Measurements from ENCODE around the gene THOC5. TPM values are rescaled to one million over a fixed set of nuclear protein-coding genes. Genes with fewer than 3 reads are reported as not detected.

The THOC5 gene
- total RNA-seq, 1 experiment from 2014 or later: 74.4 TPM

- intact Hi-C loops (cut with micrococcal nuclease; ENCODE audit: unreplicated experiment): no loop called here
- no peak for TF ChIP-seq TCF7L2 (IDR thresholded peaks at IDR 0.05; ENCODE audit: low read depth, low read length)
- TF ChIP-seq SIN3A (IDR thresholded peaks at IDR 0.05; ENCODE audit: borderline replicate concordance, insufficient read depth, low read depth, low read length): no peak
- no peak for TF ChIP-seq REST (IDR thresholded peaks at IDR 0.05; ENCODE audit: insufficient read depth in 1 of 2, low read depth in 2 of 2, low read length in 1 of 2)
- no peak for TF ChIP-seq POLR2AphosphoS5 (IDR thresholded peaks at IDR 0.05; ENCODE audit: low read depth, low read length)
- no peak for TF ChIP-seq CTCF (IDR thresholded peaks at IDR 0.05)
- no peak overlapping the region for H3K4me3 ChIP-seq (ENCODE audit: low read depth in 2 of 2, low read length in 2 of 2)
- DNase-seq (ENCODE audit: low read depth, low spot score) (no peak), ATAC-seq (no peak)
- CTCF ChIA-PET: no interaction called here
- no TSS peak for BruUV-seq (replicated peaks)
- in situ Hi-C loops (cut with HindIII; ENCODE audit: low pct_unique_long_range_greater_than_20kb, low sequenced_read_pairs): no loop called here
- H3K27ac ChIP-seq (ENCODE audit: low read length): no peak overlapping the region
- no peaks in the 10 kb centered on the region for H3K4me1 ChIP-seq (ENCODE audit: control insufficient read depth, insufficient read depth, low read length)
- H3K9me3 ChIP-seq (ENCODE audit: control insufficient read depth, insufficient read depth, low read depth, low read length): no peaks in the 10 kb centered on the region
- H3K36me3 ChIP-seq (ENCODE audit: control insufficient read depth, insufficient read depth, low read length): peaks cover 14% of the 10 kb centered on the region; the same call in 1 of the 2 replicates
- POLR2A ChIA-PET: no interaction called here
- H3K27me3 ChIP-seq (ENCODE audit: control insufficient read depth, insufficient read depth, low read length): no peaks in the 10 kb centered on the region
These were observed 41.5 kb downstream of the THOC5 start for GRCh38 chr22:29512031-29512430.

GRCh38 chr22:29511126-29511862 lies 42.3 kb downstream of the THOC5 start:
- Histone ChIP-seq H3K9me3 (ENCODE audit: control insufficient read depth, insufficient read depth, low read depth, low read length) (no peaks in the 10 kb centered on the region), H3K4me3 (ENCODE audit: low read depth in 2 of 2, low read length in 2 of 2) (no peak overlapping the region), H3K27ac (ENCODE audit: low read length) (no peak overlapping the region), H3K36me3 (ENCODE audit: control insufficient read depth, insufficient read depth, low read length) (peaks cover 14% of the 10 kb centered on the region), H3K27me3 (ENCODE audit: control insufficient read depth, insufficient read depth, low read length) (no peaks in the 10 kb centered on the region), H3K4me1 (ENCODE audit: control insufficient read depth, insufficient read depth, low read length) (no peaks in the 10 kb centered on the region)
- CTCF ChIA-PET: no interaction called here
- ATAC-seq (no peak), DNase-seq (ENCODE audit: low read depth, low spot score) (no peak)
- intact Hi-C loops (cut with micrococcal nuclease; ENCODE audit: unreplicated experiment): no loop called here
- TF ChIP-seq REST (IDR thresholded peaks at IDR 0.05; ENCODE audit: insufficient read depth in 1 of 2, low read depth in 2 of 2, low read length in 1 of 2) (no peak), TCF7L2 (IDR thresholded peaks at IDR 0.05; ENCODE audit: low read depth, low read length) (no peak), POLR2AphosphoS5 (IDR thresholded peaks at IDR 0.05; ENCODE audit: low read depth, low read length) (no peak), SIN3A (IDR thresholded peaks at IDR 0.05; ENCODE audit: borderline replicate concordance, insufficient read depth, low read depth, low read length) (no peak), CTCF (IDR thresholded peaks at IDR 0.05) (no peak)
- POLR2A ChIA-PET: no interaction called here
- in situ Hi-C loops (cut with HindIII; ENCODE audit: low pct_unique_long_range_greater_than_20kb, low sequenced_read_pairs): no loop called here
- BruUV-seq (replicated peaks): no TSS peak

Measured in Panc1 (cell line).